K562 (cell line): ENCODE measurements around the gene CHST13. TPM values are rescaled to one million over a fixed set of nuclear protein-coding genes. Genes with fewer than 3 reads are reported as not detected.

Source experiments
- ATAC-seq: fragments of 200-7000 bp; cut with Tn5 transposase; 3 replicates; pipeline ENCODE4 v1.9.1; 2020; ENCODE audit warnings: moderate library complexity
- BruUV-seq: library from RNA; stranded (reverse); fragments of 400-500 nt; replicated peaks from 2 replicates; lab custom pipeline; 2021; lab: Mats Ljungman, UMichigan
- CTCF ChIA-PET: fragments of 300-600 bp; formaldehyde crosslinking; extraction: SDS; loops from one replicate; lab custom pipeline; 2021; ENCODE audit warnings: low intra/inter-chr PET ratio; lab: Yijun Ruan, JAX
- POLR2A ChIA-PET: fragments of 300-600, 350-650 bp; sonication (Branson Sonifier 250); formaldehyde crosslinking; extraction: SDS; loops from one replicate; lab custom pipeline; 2021; ENCODE audit warnings: antibody characterized with exemption, inconsistent platforms; lab: Yijun Ruan, JAX
- DNase-seq, 4 experiments: peaks; one replicate each; pipeline versions ENCODE4 v3.0.0 to v3.0.0-alpha.2; 2011 to 2018; ENCODE audit warnings: low spot score in 3 of 4, mixed read lengths in 3 of 4; ENCODE audit errors: extremely low read depth in 1 of 4
- FAIRE-seq: peaks from 2 replicates; lab custom pipeline; 2011; peaks lifted over from hg19 to GRCh38; lab: Jason Lieb, UNC
- H2AFZ ChIP-seq: 2 replicates; pipeline ENCODE4 v1.6.0; 2011; ENCODE audit warnings: low read depth, low read length, control low read depth, inconsistent platforms
- H3K27ac ChIP-seq: fragments of 200-600 bp; 3 replicates; pipeline ENCODE4 v1.8.0; 2011; ENCODE audit warnings: low read depth, mild to moderate bottlenecking, control low read depth, inconsistent platforms, low read length, moderate library complexity, mixed read lengths; ENCODE audit errors: extremely low read depth
- H3K27me3 ChIP-seq, 2 experiments: fragments of 300-600 bp in 1 of 2; 2 replicates in 1 of 2; 3 replicates in 1 of 2; pipeline versions ENCODE4 v1.6.0 to v1.8.0; 2011; ENCODE audit warnings: inconsistent platforms in 2 of 2, low read length in 2 of 2, mild to moderate bottlenecking in 1 of 2, mixed read lengths in 1 of 2, moderate library complexity in 1 of 2; ENCODE audit not compliant: control insufficient read depth in 2 of 2, insufficient read depth in 2 of 2
- H3K36me3 ChIP-seq: fragments of 300-600 bp; 3 replicates; pipeline ENCODE4 v1.8.0; 2011; ENCODE audit warnings: mild to moderate bottlenecking, low read length, inconsistent platforms; ENCODE audit not compliant: control insufficient read depth, insufficient read depth
- H3K4me1 ChIP-seq, 2 experiments: fragments of 200-600 bp in 1 of 2; replicated peaks in 1 of 2; 2 replicates in 1 of 2; 3 replicates in 1 of 2; pipeline versions ENCODE4 v1.5.1 to v1.8.0; 2011; ENCODE audit warnings: inconsistent platforms in 2 of 2, low read length in 2 of 2, mild to moderate bottlenecking in 1 of 2, mixed read lengths in 1 of 2, moderate library complexity in 1 of 2; ENCODE audit not compliant: control insufficient read depth in 2 of 2, insufficient read depth in 2 of 2
- H3K4me2 ChIP-seq: 2 replicates; pipeline ENCODE4 v1.6.1; 2011; ENCODE audit warnings: low read length, control low read depth, inconsistent platforms, mixed read lengths; ENCODE audit not compliant: insufficient read depth
- H3K4me3 ChIP-seq: fragments of 200-600 bp; sonication (generic), shearing (Covaris generic); 2 replicates; pipeline ENCODE4 v1.5.1; 2016; ENCODE audit warnings: control low read depth, inconsistent platforms
- H3K79me2 ChIP-seq: fragments of 200-600 bp; 3 replicates; pipeline ENCODE4 v1.8.0; 2011; ENCODE audit warnings: low read length, inconsistent platforms; ENCODE audit not compliant: control insufficient read depth, insufficient read depth
- H3K9ac ChIP-seq, 2 experiments: 2 replicates each; pipeline versions ENCODE4 v1.6.0 to v1.6.1; 2011; ENCODE audit warnings: low read depth in 2 of 2, low read length in 2 of 2, control low read depth in 1 of 2, inconsistent platforms in 1 of 2, mild to moderate bottlenecking in 1 of 2, mixed read lengths in 1 of 2; ENCODE audit not compliant: insufficient read depth in 1 of 2
- H3K9me1 ChIP-seq: one replicate; pipeline ENCODE4 v1.6.0; 2011; ENCODE audit warnings: inconsistent platforms, mild to moderate bottlenecking, low read length, moderate library complexity; ENCODE audit not compliant: control insufficient read depth, insufficient read depth
- H3K9me3 ChIP-seq: replicated peaks from 2 replicates; pipeline ENCODE4 v1.5.1; 2011; ENCODE audit warnings: low read depth, low read length, inconsistent platforms; ENCODE audit not compliant: control insufficient read depth, insufficient read depth
- H4K20me1 ChIP-seq: replicated peaks from 2 replicates; pipeline ENCODE4 v1.6.1; 2011; ENCODE audit warnings: low read length, inconsistent platforms, mixed read lengths; ENCODE audit not compliant: control insufficient read depth, insufficient read depth
- HNRNPL ChIP-seq: fragments of 200-400 bp; formaldehyde crosslinking; IDR thresholded peaks from 2 replicates; pipeline ENCODE4 v1.6.1; 2017; ENCODE audit warnings: low read depth, mild to moderate bottlenecking, low read length
- KAT7 ChIP-seq: sonication (generic); formaldehyde crosslinking; IDR thresholded peaks from 2 replicates; pipeline ENCODE4 v1.8.0; 2022; ENCODE audit warnings: missing genetic modification reagents, mild to moderate bottlenecking, borderline replicate concordance
- TAF1 ChIP-seq: IDR thresholded peaks from 2 replicates; pipeline ENCODE4 v1.6.1; 2011; ENCODE audit warnings: mild to moderate bottlenecking, low read length, moderate library complexity; ENCODE audit not compliant: insufficient read depth, control insufficient read depth, severe bottlenecking; ENCODE audit errors: extremely low read depth
- ZNF324 ChIP-seq: fragments of 250-450 bp; sonication (Bioruptor Pico); IDR thresholded peaks from 2 replicates; pipeline ENCODE4 v1.4.0; 2020; ENCODE audit warnings: mild to moderate bottlenecking
- ZNF431 ChIP-seq: sonication (generic); formaldehyde crosslinking; IDR thresholded peaks from 2 replicates; pipeline ENCODE4 v1.8.0; 2022; ENCODE audit warnings: mild to moderate bottlenecking, missing genetic modification reagents
- WGBS: fragments of 100-300 bp; shearing (Covaris generic); methylation state at CpG from one replicate; pipeline ENCODE4 v1.1.6; 2016; ENCODE audit warnings: low coverage, mixed read lengths; ENCODE audit not compliant: insufficient coverage; ENCODE audit errors: missing lambda C conversion rate; 5-methylcytosine and 5-hydroxymethylcytosine counted together
- in situ Hi-C: fragments of 300-500 bp; cut with MboI; formaldehyde crosslinking; loops from 4 replicates; pipeline ENCODE4 v1.15.0; 2018; ENCODE audit warnings: inconsistent platforms, mixed read lengths
- intact Hi-C: fragments of 100-400 bp; cut with micrococcal nuclease; formaldehyde crosslinking; loops from 2 replicates; pipeline ENCODE4 v1.14.2; 2022
- polyA plus RNA-seq, 8 experiments: library from polyadenylated mRNA; depleted of rRNA in 4 of 8; stranded (reverse) in 5 of 8; unstranded in 3 of 8; fragments of >200 nt; fragmentation: Nextera tagmentation in 2 of 8; fragmentation: Illumina TruSeq in 1 of 8; extraction: Ambion mirVana in 2 of 8; extraction: Trizol in 1 of 8; gene quantifications; 2 replicates each; pipeline versions ENCODE4 v1.2.1 to v1.2.3, GENCODE V29; 2011 to 2014; ENCODE audit warnings: inconsistent platforms in 1 of 8, missing spikeins in 1 of 8
- total RNA-seq, 7 experiments: library from RNA; depleted of rRNA in 6 of 7; stranded (reverse); fragments of >200 nt in 6 of 7; fragmentation: Illumina TruSeq in 2 of 7; extraction: Trizol in 2 of 7; gene quantifications; 2 replicates each; pipeline versions ENCODE4 v1.2.1 to v1.2.3, GENCODE V29; 2011 to 2021; ENCODE audit warnings: low replicate concordance in 1 of 7
- TF ChIP-seq, protein P1 (sequence below), 2 experiments: fragments of 450-650 bp in 1 of 2; sonication (generic) in 1 of 2; formaldehyde crosslinking in 1 of 2; IDR thresholded peaks in 1 of 2; conservative IDR thresholded peaks in 1 of 2; 2 replicates each; pipeline versions ENCODE4 v1.6.1 to v1.8.1; 2016 to 2023; ENCODE audit warnings: mild to moderate bottlenecking in 2 of 2, moderate library complexity in 2 of 2, inconsistent platforms in 1 of 2, missing genetic modification reagents in 1 of 2
- TF ChIP-seq, protein P2 (sequence below): fragments of 250-450 bp; sonication (Bioruptor Pico); IDR thresholded peaks from 2 replicates; pipeline ENCODE4 v1.5.1; 2021; ENCODE audit warnings: mild to moderate bottlenecking

Gene CHST13
- total and polyA plus RNA-seq, 9 of the 15 experiments (the other 6 are each of a cell fraction or from before 2014, with no cell fraction given), result not detected

DNA sequence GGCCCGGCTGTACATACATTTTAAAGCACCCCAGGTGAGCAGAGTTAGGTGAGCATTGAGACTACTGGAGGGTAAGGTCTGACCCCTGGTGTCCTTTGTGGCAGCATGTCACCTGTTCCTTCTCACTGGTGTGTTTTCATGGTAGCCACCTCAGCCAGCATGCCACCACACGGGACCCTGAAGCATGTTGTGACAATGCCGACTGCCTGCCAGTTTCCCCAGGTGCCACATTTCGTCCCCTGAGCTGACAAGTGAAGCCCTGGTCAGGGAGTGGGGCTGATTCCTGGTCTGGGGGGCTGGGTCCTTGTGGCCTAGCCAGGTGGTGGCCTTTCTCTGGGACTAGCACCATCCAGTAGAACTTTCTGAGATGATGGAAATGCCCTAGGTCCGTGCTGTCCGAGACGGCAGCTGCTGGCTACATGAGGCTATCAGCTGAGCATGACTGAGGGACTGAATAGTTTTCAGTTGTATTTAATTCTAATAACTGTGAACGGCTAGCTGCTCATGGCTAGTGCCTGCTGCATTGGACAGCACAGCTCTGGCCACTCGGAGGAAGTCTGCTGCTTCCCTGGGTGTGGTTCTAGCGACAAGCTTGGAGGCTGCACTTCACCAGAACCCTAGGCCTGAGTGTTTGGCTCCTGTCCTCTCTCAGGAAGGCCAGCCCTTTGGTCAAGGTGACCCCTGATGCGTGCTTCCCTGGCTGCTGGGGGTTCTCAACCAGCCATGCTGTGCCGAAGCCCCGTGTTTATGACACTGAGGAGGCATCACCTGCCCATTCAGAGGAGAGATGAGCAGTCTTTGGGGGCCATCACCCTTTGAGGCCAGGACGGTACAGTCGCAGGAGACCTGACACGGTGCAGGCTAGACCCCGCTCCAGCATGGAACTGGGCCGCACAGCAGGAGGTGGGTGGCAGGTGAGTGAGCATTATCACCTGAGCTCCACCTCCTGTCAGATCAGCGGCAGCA is 30.9 kb downstream of the CHST13 start (continued):
- TF ChIP-seq, protein P1, sequence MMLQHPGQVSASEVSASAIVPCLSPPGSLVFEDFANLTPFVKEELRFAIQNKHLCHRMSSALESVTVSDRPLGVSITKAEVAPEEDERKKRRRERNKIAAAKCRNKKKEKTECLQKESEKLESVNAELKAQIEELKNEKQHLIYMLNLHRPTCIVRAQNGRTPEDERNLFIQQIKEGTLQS (IDR thresholded peaks at IDR 0.05), result no peak
- TF ChIP-seq, protein P1 (CRISPR knock-in tag; conservative IDR thresholded peaks at IDR 0.05), result no peak

DNA sequence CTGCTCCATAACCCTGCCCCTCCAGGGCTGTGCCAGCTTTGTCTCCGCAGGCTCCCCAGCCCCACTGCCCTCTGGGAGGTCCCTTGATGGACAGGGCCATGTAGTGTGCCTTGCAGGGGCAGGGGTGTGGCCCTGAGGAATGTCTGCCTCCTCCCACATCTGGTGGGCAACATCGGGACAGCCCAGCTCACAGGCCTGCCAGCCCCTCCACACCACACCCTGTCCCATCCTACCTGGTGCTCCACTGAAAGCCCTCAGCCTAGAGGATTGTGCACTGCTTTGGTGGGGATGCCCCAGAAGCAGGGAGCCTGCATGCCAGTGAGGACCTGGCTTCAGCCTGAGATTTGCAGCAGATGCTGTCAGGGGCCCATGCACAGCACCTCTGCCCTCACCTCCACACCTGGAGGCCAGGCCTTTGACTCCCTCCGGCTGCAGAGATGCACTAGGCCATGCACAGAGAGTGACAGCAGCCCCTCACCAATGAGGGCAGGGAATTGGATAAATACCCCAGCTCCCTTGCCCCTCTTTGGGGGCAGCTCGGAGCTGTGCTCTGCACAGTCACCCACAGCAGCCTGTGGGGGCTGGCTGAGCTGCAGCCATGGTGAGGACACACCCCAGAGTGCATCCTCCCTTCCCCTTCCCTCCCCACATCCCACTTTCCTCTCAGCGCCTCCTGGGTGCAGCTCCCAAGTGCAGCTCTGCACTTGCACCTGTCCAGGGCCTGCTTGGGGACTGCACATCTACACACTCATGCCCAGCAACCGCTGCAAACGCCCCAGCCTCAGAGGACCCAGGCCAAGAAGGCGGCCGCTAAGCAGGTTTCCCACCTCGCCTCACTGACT is 32.1 kb downstream of the CHST13 start:
- Histone ChIP-seq H3K9ac (no peak overlapping the region; a peak in 1 of 4 replicates), H3K4me2 (no peak overlapping the region), H3K79me2 (no peaks in the 10 kb centered on the region), H2AFZ (no peak overlapping the region), H3K9me1 (no peaks in the 10 kb centered on the region), H3K4me1 (no peaks in the 10 kb centered on the region), H3K4me3 (no peak overlapping the region), H4K20me1 (peaks cover 4% of the 10 kb centered on the region; the same call in 1 of the 2 replicates), H3K36me3 (no peaks in the 10 kb centered on the region), H3K9me3 (no peaks in the 10 kb centered on the region), H3K27ac (no peak overlapping the region), H3K27me3 (peaks cover 4 to 43% of the 10 kb centered on the region in 2 experiments; a peak in 2 of 5 replicates)
- no peak for ATAC-seq
- POLR2A ChIA-PET, result interaction anchor here (1.2 kb wide), 1 partner anchor 10 kb away, joined by 5 read pairs; no protein-coding TSS in a partner anchor
- TF ChIP-seq, protein P2, sequence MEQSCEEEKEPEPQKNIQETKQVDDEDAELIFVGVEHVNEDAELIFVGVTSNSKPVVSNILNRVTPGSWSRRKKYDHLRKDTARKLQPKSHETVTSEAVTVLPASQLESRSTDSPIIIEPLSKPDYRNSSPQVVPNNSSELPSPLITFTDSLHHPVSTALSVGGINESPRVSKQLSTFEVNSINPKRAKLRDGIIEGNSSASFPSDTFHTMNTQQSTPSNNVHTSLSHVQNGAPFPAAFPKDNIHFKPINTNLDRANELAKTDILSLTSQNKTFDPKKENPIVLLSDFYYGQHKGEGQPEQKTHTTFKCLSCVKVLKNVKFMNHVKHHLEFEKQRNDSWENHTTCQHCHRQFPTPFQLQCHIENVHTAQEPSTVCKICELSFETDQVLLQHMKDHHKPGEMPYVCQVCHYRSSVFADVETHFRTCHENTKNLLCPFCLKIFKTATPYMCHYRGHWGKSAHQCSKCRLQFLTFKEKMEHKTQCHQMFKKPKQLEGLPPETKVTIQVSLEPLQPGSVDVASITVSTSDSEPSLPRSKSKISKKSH, result no peak
- TF ChIP-seq ZNF324 (CRISPR knock-in tag) (no peak), HNRNPL (no peak), ZNF431 (CRISPR knock-in tag) (no peak), TAF1 (no peak), KAT7 (CRISPR knock-in tag) (no peak)
- CTCF ChIA-PET, result no interaction called here
- in situ Hi-C loops, result no loop called here
- DNase-seq, result no peak
- no peak for FAIRE-seq
- BruUV-seq, result no TSS peak
- intact Hi-C loops, result no loop called here
- WGBS, result 0% methylated on average over 4 of the region's 10 CpGs
